IMR-90 (cell line): ENCODE data around the gene ALG13. TPM values are rescaled to one million over a fixed set of nuclear protein-coding genes. Genes with fewer than 3 reads are reported as not detected.
"Not testable (repeated sequence)": the region's sequence is repeated elsewhere in the genome, so short reads cannot be mapped to it uniquely, and the experiment has no call there.

Experiments
- ATAC-seq: fragments of 200-7000 bp; cut with Tn5 transposase; 2 replicates; pipeline ENCODE4 v1.9.1; 2020; ENCODE audit warnings: low read depth, mild to moderate bottlenecking, moderate library complexity
- BruUV-seq: library from RNA; stranded (reverse); fragments of 400-500 nt; replicated peaks from 2 replicates; lab custom pipeline; 2021; lab: Mats Ljungman, UMichigan
- CTCF ChIA-PET: fragments of 300-600 bp; formaldehyde crosslinking; extraction: SDS; loops from one replicate; lab custom pipeline; 2021; ENCODE audit warnings: antibody characterized with exemption; lab: Yijun Ruan, JAX
- POLR2A ChIA-PET: fragments of 300-600 bp; sonication (Branson Sonifier 250); formaldehyde crosslinking; loops from one replicate; lab custom pipeline; 2022; ENCODE audit warnings: antibody characterized with exemption; ENCODE audit not compliant: unreplicated experiment; lab: Charles Lee
- DNase-seq: peaks from one replicate; pipeline ENCODE4 v3.0.0; 2013
- H2AFZ ChIP-seq: replicated peaks from 2 replicates; pipeline ENCODE3; 2013; ENCODE audit warnings: low read length, mild to moderate bottlenecking; ENCODE audit not compliant: poor library complexity
- H2AK5ac ChIP-seq: 2 replicates; pipeline ENCODE4 v1.6.1; 2013; ENCODE audit warnings: low read depth, low read length, inconsistent platforms
- H2AK9ac ChIP-seq: replicated peaks from 2 replicates; pipeline ENCODE3; 2013; ENCODE audit warnings: mild to moderate bottlenecking, low read depth, low read length, moderate library complexity; ENCODE audit not compliant: poor library complexity
- H2BK120ac ChIP-seq: 2 replicates; pipeline ENCODE4 v1.6.1; 2013; ENCODE audit warnings: low read depth, low read length, inconsistent platforms
- H2BK15ac ChIP-seq: 3 replicates; pipeline ENCODE4 v1.6.1; 2013; ENCODE audit warnings: low read depth, low read length, inconsistent platforms
- H2BK20ac ChIP-seq: 2 replicates; pipeline ENCODE4 v1.6.1; 2013; ENCODE audit warnings: low read depth, mild to moderate bottlenecking, inconsistent platforms, low read length, moderate library complexity
- H2BK5ac ChIP-seq: 2 replicates; pipeline ENCODE4 v1.6.1; 2013; ENCODE audit warnings: mild to moderate bottlenecking, low read depth, low read length, inconsistent platforms; ENCODE audit not compliant: poor library complexity, severe bottlenecking
- H3K14ac ChIP-seq: replicated peaks from 2 replicates; pipeline ENCODE4 v1.6.1; 2013; ENCODE audit warnings: low read depth, low read length, inconsistent platforms
- H3K18ac ChIP-seq: 2 replicates; pipeline ENCODE4 v1.6.1; 2013; ENCODE audit warnings: low read depth, low read length, control low read depth
- H3K23ac ChIP-seq: 2 replicates; pipeline ENCODE4 v1.6.1; 2013; ENCODE audit warnings: low read depth, low read length, inconsistent platforms
- H3K27ac ChIP-seq: 2 replicates; pipeline ENCODE4 v1.5.1; 2013; ENCODE audit warnings: mild to moderate bottlenecking, control low read depth, low read length; ENCODE audit not compliant: insufficient read depth
- H3K27me3 ChIP-seq: 2 replicates; pipeline ENCODE4 v1.6.1; 2013; ENCODE audit warnings: low read length; ENCODE audit not compliant: control insufficient read depth, insufficient read depth
- H3K36me3 ChIP-seq: 2 replicates; pipeline ENCODE4 v1.6.1; 2013; ENCODE audit warnings: low read length, mixed read lengths; ENCODE audit not compliant: control insufficient read depth, insufficient read depth
- H3K4ac ChIP-seq: 2 replicates; pipeline ENCODE4 v1.6.1; 2013; ENCODE audit warnings: low read depth, low read length, inconsistent platforms
- H3K4me1 ChIP-seq: 2 replicates; pipeline ENCODE4 v1.6.1; 2013; ENCODE audit warnings: low read length, mixed read lengths; ENCODE audit not compliant: control insufficient read depth, insufficient read depth
- H3K4me2 ChIP-seq: 2 replicates; pipeline ENCODE4 v1.6.1; 2013; ENCODE audit warnings: low read depth, mild to moderate bottlenecking, control low read depth, low read length, moderate library complexity
- H3K4me3 ChIP-seq: 2 replicates; pipeline ENCODE4 v1.5.1; 2013; ENCODE audit warnings: low read depth, mild to moderate bottlenecking, control low read depth, low read length, moderate library complexity; ENCODE audit not compliant: insufficient read depth
- H3K56ac ChIP-seq: 2 replicates; pipeline ENCODE4 v1.6.1; 2013; ENCODE audit warnings: low read length, inconsistent platforms; ENCODE audit not compliant: insufficient read depth; ENCODE audit errors: extremely low read depth
- H3K79me1 ChIP-seq, 2 experiments: 2 replicates each; pipeline ENCODE4 v1.6.1; 2013; ENCODE audit warnings: low read length in 2 of 2, inconsistent platforms in 1 of 2, low read depth in 1 of 2
- H3K9ac ChIP-seq: 2 replicates; pipeline ENCODE4 v1.6.1; 2013; ENCODE audit warnings: low read depth, low read length, control low read depth
- H3K9me1 ChIP-seq: 2 replicates; pipeline ENCODE4 v1.6.1; 2013; ENCODE audit warnings: low read length, inconsistent platforms; ENCODE audit not compliant: insufficient read depth
- H3K9me3 ChIP-seq: 2 replicates; pipeline ENCODE4 v1.6.1; 2013; ENCODE audit warnings: low read length; ENCODE audit not compliant: control insufficient read depth, insufficient read depth
- H4K20me1 ChIP-seq: 2 replicates; pipeline ENCODE4 v1.6.1; 2013; ENCODE audit warnings: low read length, inconsistent platforms; ENCODE audit not compliant: insufficient read depth
- H4K5ac ChIP-seq: 2 replicates; pipeline ENCODE4 v1.6.1; 2013; ENCODE audit warnings: mild to moderate bottlenecking, low read depth, low read length, control low read depth
- H4K8ac ChIP-seq, 2 experiments: 2 replicates each; pipeline ENCODE4 v1.6.1; 2013; ENCODE audit warnings: low read depth in 2 of 2, low read length in 2 of 2, control low read depth in 1 of 2, inconsistent platforms in 1 of 2
- H4K91ac ChIP-seq: 2 replicates; pipeline ENCODE4 v1.6.1; 2013; ENCODE audit warnings: low read depth, low read length, inconsistent platforms; ENCODE audit not compliant: insufficient read depth
- WGBS, 2 experiments: methylation state at CpG; one replicate each; pipeline versions ENCODE4 v1.1.5 to v1.1.7; 2013; ENCODE audit warnings: missing lambda C conversion rate in 2 of 2; ENCODE audit not compliant: insufficient read length in 1 of 2; ENCODE audit errors: extremely low coverage in 2 of 2; 5-methylcytosine and 5-hydroxymethylcytosine counted together
- dilution Hi-C: fragments of 300-500 bp; cut with HindIII; formaldehyde crosslinking; loops from one replicate; pipeline ENCODE4 v1.14.3; 2018; ENCODE audit warnings: low sequenced_read_pairs; ENCODE audit not compliant: unreplicated experiment
- in situ Hi-C: fragments of 300-500 bp; cut with MboI; formaldehyde crosslinking; loops from 3 replicates; pipeline ENCODE4 v1.14.3; 2019; ENCODE audit warnings: low sequenced_read_pairs, inconsistent platforms, mixed read lengths
- intact Hi-C: fragments of 100-400 bp; cut with micrococcal nuclease; formaldehyde crosslinking; loops from 2 replicates; pipeline ENCODE4 v1.10.0; 2022
- microRNA-seq, 2 experiments: library from miRNA; stranded (forward) in 1 of 2; unstranded in 1 of 2; fragments of 10-50 nt in 1 of 2; fragments of <30 nt in 1 of 2; gene quantifications in 1 of 2; microRNA quantifications in 1 of 2; one replicate each; pipeline versions ENCODE3 to v1.1.0; 2013 to 2020; ENCODE audit not compliant: insufficient read depth in 1 of 2, insufficient read length in 1 of 2, unreplicated experiment in 1 of 2
- polyA plus RNA-seq, 3 experiments: library from polyadenylated mRNA; depleted of rRNA; stranded (reverse); fragments of >200 nt; gene quantifications; 2 replicates each; pipeline ENCODE4 v1.2.3, GENCODE V29; 2012; ENCODE audit warnings: low replicate concordance in 1 of 3
- small RNA-seq, 5 experiments: library from RNA; depleted of rRNA; stranded (forward); fragments of <200 nt; gene quantifications; one replicate each; pipeline ENCODE3, GENCODE V24; 2012
- total RNA-seq: library from RNA; depleted of rRNA; stranded (reverse); fragments of >200 nt; gene quantifications from 2 replicates; pipeline ENCODE4 v1.2.3, GENCODE V29; 2012; rRNA removed

Gene ALG13
- total and polyA plus RNA-seq, 2 of the 4 experiments (the other 2 are of a cell fraction): 42.7 to 54.0 TPM

DNA sequence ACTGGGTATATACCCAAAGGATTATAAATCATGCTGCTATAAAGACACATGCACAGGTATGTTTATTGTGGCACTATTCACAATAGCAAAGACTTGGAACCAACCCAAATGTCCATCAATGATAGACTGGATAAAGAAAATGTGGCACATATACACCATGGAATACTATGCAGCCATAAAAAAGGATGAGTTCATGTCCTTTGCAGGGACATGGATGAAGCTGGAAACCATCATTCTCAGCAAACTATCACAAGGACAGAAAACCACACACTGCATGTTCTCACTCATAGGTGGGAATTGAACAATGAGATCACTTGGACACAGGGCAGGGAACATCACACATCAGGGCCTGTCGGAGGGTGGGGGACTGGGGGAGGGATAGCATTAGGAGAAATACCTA is 109.1 kb downstream of the ALG13 start:
- H2BK15ac ChIP-seq, ATAC-seq, H4K91ac ChIP-seq, H3K4ac ChIP-seq, H3K4me3 ChIP-seq, intact Hi-C loops, H4K5ac ChIP-seq, DNase-seq, H4K8ac ChIP-seq, H2BK5ac ChIP-seq, H3K9ac ChIP-seq, H2BK20ac ChIP-seq, H3K79me1 ChIP-seq, H3K36me3 ChIP-seq, H3K4me2 ChIP-seq, H3K18ac ChIP-seq, H3K9me3 ChIP-seq, H2AFZ ChIP-seq, dilution Hi-C loops, H3K4me1 ChIP-seq, H3K27me3 ChIP-seq, H2AK9ac ChIP-seq, H3K27ac ChIP-seq, H3K23ac ChIP-seq, in situ Hi-C loops, BruUV-seq, H2AK5ac ChIP-seq, H3K9me1 ChIP-seq, H3K14ac ChIP-seq, H2BK120ac ChIP-seq, CTCF ChIA-PET, H3K56ac ChIP-seq, H4K20me1 ChIP-seq, POLR2A ChIA-PET: not testable (repeated sequence)
- WGBS, 2 experiments: no CpG with 5 or more reads among the region's 1 CpG

Small RNA genes lying within 50 kb of the gene (microRNA-seq; reads per million reads assigned to microRNA genes)
- gene RNA5SP512 (ENCODE audit: insufficient read depth, insufficient read length): not detected

Small RNA genes lying within 50 kb of the gene (small RNA-seq; reads per million reads assigned to genes)
- gene RNA5SP512: 0.07 to 29.5 (median 2.0) reads per million in 5 experiments

Other genes starting within 250 kb of the ALG13 start
- gene SERTM2, start 169.5 kb upstream of the ALG13 start, total RNA-seq: under 0.01 TPM in 2 replicates
- gene SERTM2, start 169.5 kb upstream of the ALG13 start, polyA plus RNA-seq (2012; rRNA removed): 0.03 and 0.07 TPM in 2 replicates
- not detected in 2 replicates for gene TRPC5OS, start 195.0 kb downstream of the ALG13 start, total RNA-seq
- not detected in 2 replicates for gene TRPC5OS, start 195.0 kb downstream of the ALG13 start, polyA plus RNA-seq (2012; rRNA removed)